Uterus (tissue), 2 donors: ENCODE results near the gene UGT2A2.

ENCODE experiments used
- CTCF ChIP-seq, 4 experiments: fragments of 200-600 bp in 2 of 4; fragments of 450-650 bp in 2 of 4; sonication (generic) in 2 of 4; IDR thresholded peaks; one replicate each; pipeline ENCODE4 v1.5.1; 2016 to 2019; ENCODE audit warnings: antibody characterized with exemption in 4 of 4, mild to moderate bottlenecking in 2 of 4, moderate library complexity in 1 of 4
- POLR2A ChIP-seq, 2 donors: fragments of 450-650 bp; IDR thresholded peaks; one replicate each; pipeline ENCODE4 v1.6.1; 2016; ENCODE audit warnings: antibody characterized with exemption in 2 of 2, mild to moderate bottlenecking in 1 of 2, moderate library complexity in 1 of 2

- TF ChIP-seq CTCF (IDR thresholded peaks at IDR 0.05) = no peak
- no peak for TF ChIP-seq POLR2A (IDR thresholded peaks at IDR 0.05)
Measured at GRCh38 chr4:69583543-69583942, 55.9 kb downstream of the UGT2A2 start.
